SK-N-SH treated with all-trans-retinoic acid at 6 μM for 48 hours (cell line): Measurements from ENCODE around the gene ZFYVE27.

Experiments used
- ARNTL ChIP-seq: fragments of 450-650 bp; formaldehyde crosslinking; IDR thresholded peaks from 2 replicates; pipeline ENCODE4 v1.5.0; 2020; ENCODE audit warnings: low read depth, mild to moderate bottlenecking, moderate library complexity, borderline replicate concordance
- CREB5 ChIP-seq: fragments of 250-450 bp; sonication (Bioruptor Pico); IDR thresholded peaks from 2 replicates; pipeline ENCODE4 v1.5.1; 2020; ENCODE audit warnings: low read depth, mild to moderate bottlenecking, moderate library complexity
- OSR1 ChIP-seq: fragments of 250-450 bp; sonication (Bioruptor Pico); IDR thresholded peaks from 2 replicates; pipeline ENCODE4 v1.8.0; 2022; ENCODE audit warnings: moderate library complexity, mild to moderate bottlenecking, inconsistent platforms
- PATZ1 ChIP-seq: fragments of 250-450 bp; sonication (Bioruptor Pico); IDR thresholded peaks from 2 replicates; pipeline ENCODE4 v1.8.0; 2020; ENCODE audit warnings: mild to moderate bottlenecking, moderate library complexity, borderline replicate concordance
- RARB ChIP-seq: fragments of 250-450 bp; sonication (Bioruptor Pico); IDR thresholded peaks from 2 replicates; pipeline ENCODE4 v1.8.0; 2021; ENCODE audit warnings: mild to moderate bottlenecking, moderate library complexity
- SNAI2 ChIP-seq: fragments of 250-450 bp; sonication (Bioruptor Pico); IDR thresholded peaks from 2 replicates; pipeline ENCODE4 v1.5.0; 2020; ENCODE audit warnings: mild to moderate bottlenecking, moderate library complexity
- TOX ChIP-seq: fragments of 250-450 bp; sonication (Bioruptor Pico); IDR thresholded peaks from 2 replicates; pipeline ENCODE4 v1.8.0; 2021; ENCODE audit warnings: mild to moderate bottlenecking, moderate library complexity, borderline replicate concordance
- ZFP30 ChIP-seq: fragments of 450-650 bp; formaldehyde crosslinking; IDR thresholded peaks from 2 replicates; pipeline ENCODE4 v1.5.0; 2022; ENCODE audit warnings: mild to moderate bottlenecking, moderate library complexity
- ZNF70 ChIP-seq: fragments of 450-650 bp; formaldehyde crosslinking; IDR thresholded peaks from 2 replicates; pipeline ENCODE4 v1.5.0; 2020; ENCODE audit warnings: mild to moderate bottlenecking, moderate library complexity

- TF ChIP-seq ZFP30 (no peak), PATZ1 (CRISPR knock-in tag) (no peak), CREB5 (CRISPR knock-in tag) (no peak), RARB (CRISPR knock-in tag) (no peak), ARNTL (CRISPR knock-in tag) (no peak), TOX (CRISPR knock-in tag) (no peak), ZNF70 (no peak), OSR1 (CRISPR knock-in tag) (no peak), SNAI2 (CRISPR knock-in tag) (no peak)
Observed at GRCh38 chr10:97796651-97797050, 59.7 kb downstream of the ZFYVE27 start.
